Measurements from ENCODE around the gene RAB44. TPM values are rescaled to one million over a fixed set of nuclear protein-coding genes. Genes with fewer than 3 reads are reported as not detected.

Gene RAB44
- total and polyA plus RNA-seq, 2 donors from 2014 or later = 1.5 TPM; not detected in 1

GRCh38 chr6:36677753-36678487, 19.7 kb upstream of the RAB44 start:
- Histone ChIP-seq H3K9ac (ENCODE audit: low read length in 3 of 3) (no peak overlapping the region), H3K27me3 (ENCODE audit: control insufficient read depth, insufficient read depth, low read length) (no peaks in the 10 kb centered on the region), H3K27ac (ENCODE audit: low read depth in 2 of 2, low read length in 2 of 2) (peak overlapping the region; percentile 52 to 66), H3K9me3 (ENCODE audit: control insufficient read depth in 2 of 3, insufficient read depth in 1 of 3, low read length in 3 of 3) (no peaks in the 10 kb centered on the region), H3K4me3 (ENCODE audit: low read length in 3 of 3) (peak overlapping the region in 1 of 3 donors; percentile 0), H3K4me1 (ENCODE audit: control insufficient read depth in 2 of 3, insufficient read depth in 2 of 3, low read depth in 1 of 3, low read length in 3 of 3) (peaks cover 4 to 17% (median 17%) of the 10 kb centered on the region in 3 donors), H3K36me3 (ENCODE audit: control insufficient read depth in 2 of 3, insufficient read depth in 3 of 3, low read length in 3 of 3) (no peaks in the 10 kb centered on the region)
- intact Hi-C loops (cut with DNase I) = no loop called here
- no peak for DNase-seq
- TF ChIP-seq CTCF (IDR thresholded peaks at IDR 0.05; ENCODE audit: borderline replicate concordance, extremely low read depth, insufficient read depth) = no peak
- FAIRE-seq = no peak

DNA sequence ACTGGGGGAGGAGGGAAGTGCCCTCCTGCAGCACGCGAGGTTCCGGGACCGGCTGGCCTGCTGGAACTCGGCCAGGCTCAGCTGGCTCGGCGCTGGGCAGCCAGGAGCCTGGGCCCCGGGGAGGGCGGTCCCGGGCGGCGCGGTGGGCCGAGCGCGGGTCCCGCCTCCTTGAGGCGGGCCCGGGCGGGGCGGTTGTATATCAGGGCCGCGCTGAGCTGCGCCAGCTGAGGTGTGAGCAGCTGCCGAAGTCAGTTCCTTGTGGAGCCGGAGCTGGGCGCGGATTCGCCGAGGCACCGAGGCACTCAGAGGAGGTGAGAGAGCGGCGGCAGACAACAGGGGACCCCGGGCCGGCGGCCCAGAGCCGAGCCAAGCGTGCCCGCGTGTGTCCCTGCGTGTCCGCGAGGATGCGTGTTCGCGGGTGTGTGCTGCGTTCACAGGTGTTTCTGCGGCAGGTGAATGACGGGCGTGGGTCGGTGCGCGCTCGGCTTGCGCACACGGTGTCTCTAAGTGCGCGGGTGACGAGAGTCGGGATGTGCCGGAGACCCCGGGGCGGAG, 19.1 kb upstream of the RAB44 start, which contains the start of gene CDKN1A:
Gene CDKN1A (plus strand): TSS at position 227 of the 555 bp plus-strand sequence. CDS start 5,388 bp downstream, outside the sequence.
- H3K4me1 ChIP-seq (ENCODE audit: control insufficient read depth in 2 of 3, insufficient read depth in 2 of 3, low read depth in 1 of 3, low read length in 3 of 3) = peaks cover 4 to 22% (median 17%) of the 10 kb centered on the region in 3 donors
- H3K27me3 ChIP-seq (ENCODE audit: control insufficient read depth, insufficient read depth, low read length) = no peaks in the 10 kb centered on the region
- peak within 1 kb of the TSS; percentile 49 to 81 (median 78) for H3K4me3 ChIP-seq (ENCODE audit: low read length in 3 of 3)
- intact Hi-C loops (cut with DNase I) = no loop called here
- H3K9me3 ChIP-seq (ENCODE audit: control insufficient read depth in 2 of 3, insufficient read depth in 1 of 3, low read length in 3 of 3) = no peaks in the 10 kb centered on the region
- H3K9ac ChIP-seq (ENCODE audit: low read length in 3 of 3) = peak within 1 kb of the TSS; percentile 11 to 98 (median 97)
- peak; percentile 6 for TF ChIP-seq CTCF (IDR thresholded peaks at IDR 0.05; ENCODE audit: borderline replicate concordance, extremely low read depth, insufficient read depth)
- peak; percentile 89 to 97 (median 93) for DNase-seq
- FAIRE-seq = no peak
- peak within 1 kb of the TSS; percentile 93 to 96 for H3K27ac ChIP-seq (ENCODE audit: low read depth in 2 of 2, low read length in 2 of 2)
- no peaks in the 10 kb centered on the region for H3K36me3 ChIP-seq (ENCODE audit: control insufficient read depth in 2 of 3, insufficient read depth in 3 of 3, low read length in 3 of 3)

DNA sequence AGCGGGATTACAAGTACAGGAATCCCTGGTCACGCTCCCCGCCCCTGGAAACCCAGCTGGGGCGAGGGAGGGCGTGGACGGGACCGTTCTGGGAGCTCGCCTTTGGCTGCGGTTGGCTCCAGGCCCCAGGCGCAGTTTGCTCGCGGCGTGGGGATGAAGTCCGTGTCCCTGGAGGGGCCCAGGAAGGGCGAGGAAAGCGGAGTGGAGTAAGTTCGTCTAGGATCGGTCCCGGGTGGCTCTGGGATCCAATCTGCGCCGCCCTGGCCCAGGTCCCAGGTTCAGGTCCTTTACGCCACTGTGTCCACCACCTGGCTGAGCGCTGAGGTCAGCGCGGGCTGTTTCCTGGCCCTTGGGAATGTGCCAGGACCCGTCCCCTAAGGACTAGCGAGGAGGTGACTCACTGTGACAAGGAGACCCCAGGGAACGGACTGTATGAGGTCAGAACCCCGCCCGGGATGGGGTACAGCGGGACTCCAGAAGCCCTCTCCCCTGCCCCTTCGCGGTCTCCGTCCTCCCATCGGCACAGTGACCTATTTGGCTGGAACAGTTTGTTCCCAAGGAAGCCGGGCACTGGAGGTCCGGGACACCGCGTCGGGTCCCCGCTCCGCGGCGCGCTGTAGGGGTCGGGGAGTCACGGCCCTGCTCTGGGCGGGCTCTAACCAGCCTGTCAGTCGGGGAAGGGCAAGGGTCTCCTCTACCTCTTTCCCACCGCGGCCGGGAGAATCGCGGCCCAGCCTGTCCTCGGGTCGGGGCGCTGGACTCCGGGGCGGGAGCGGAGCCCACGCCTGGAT, 18.4 kb upstream of the RAB44 start:
- peak in 4 of 5 donors; percentile 46 to 91 (median 70) for DNase-seq
- no peak for FAIRE-seq
- H3K27me3 ChIP-seq (ENCODE audit: control insufficient read depth, insufficient read depth, low read length) = no peaks in the 10 kb centered on the region
- H3K36me3 ChIP-seq (ENCODE audit: control insufficient read depth in 2 of 3, insufficient read depth in 3 of 3, low read length in 3 of 3) = peaks cover 0 to under 1% (median 0%) of the 10 kb centered on the region in 3 donors
- H3K4me3 ChIP-seq (ENCODE audit: low read length in 3 of 3) = peak overlapping the region; percentile 49 to 81 (median 78)
- intact Hi-C loops (cut with DNase I) = no loop called here
- peaks cover 4 to 22% (median 17%) of the 10 kb centered on the region in 3 donors for H3K4me1 ChIP-seq (ENCODE audit: control insufficient read depth in 2 of 3, insufficient read depth in 2 of 3, low read depth in 1 of 3, low read length in 3 of 3)
- peak overlapping the region; percentile 11 to 98 (median 97) for H3K9ac ChIP-seq (ENCODE audit: low read length in 3 of 3)
- H3K27ac ChIP-seq (ENCODE audit: low read depth in 2 of 2, low read length in 2 of 2) = peak overlapping the region; percentile 93 to 96
- no peaks in the 10 kb centered on the region for H3K9me3 ChIP-seq (ENCODE audit: control insufficient read depth in 2 of 3, insufficient read depth in 1 of 3, low read length in 3 of 3)
- TF ChIP-seq CTCF (IDR thresholded peaks at IDR 0.05; ENCODE audit: borderline replicate concordance, extremely low read depth, insufficient read depth) = no peak
